Cardiac fibroblast (primary cell): ENCODE measurements around the gene SLC38A1.
"Not testable (repeated sequence)": the region's sequence is repeated elsewhere in the genome, so short reads cannot be mapped to it uniquely, and the experiment has no call there.

Experiments used
- DNase-seq, 2 donors: peaks; one replicate each; pipeline versions ENCODE4 v3.0.0 to v3.0.0-alpha.2; 2010; ENCODE audit warnings: low read depth in 2 of 2
- H3K4me3 ChIP-seq, 2 donors: replicated peaks in 1 of 2; 1 replicate in 1 of 2; 2 replicates in 1 of 2; pipeline ENCODE4 v1.5.1; 2011; ENCODE audit warnings: low read depth in 2 of 2, low read length in 2 of 2, mild to moderate bottlenecking in 2 of 2, moderate library complexity in 1 of 2
- CTCF ChIP-seq: IDR thresholded peaks from one replicate; pipeline ENCODE4 v1.5.1; 2011; ENCODE audit warnings: low read depth, mild to moderate bottlenecking, low read length, inconsistent platforms

Gene SLC38A1

DNA sequence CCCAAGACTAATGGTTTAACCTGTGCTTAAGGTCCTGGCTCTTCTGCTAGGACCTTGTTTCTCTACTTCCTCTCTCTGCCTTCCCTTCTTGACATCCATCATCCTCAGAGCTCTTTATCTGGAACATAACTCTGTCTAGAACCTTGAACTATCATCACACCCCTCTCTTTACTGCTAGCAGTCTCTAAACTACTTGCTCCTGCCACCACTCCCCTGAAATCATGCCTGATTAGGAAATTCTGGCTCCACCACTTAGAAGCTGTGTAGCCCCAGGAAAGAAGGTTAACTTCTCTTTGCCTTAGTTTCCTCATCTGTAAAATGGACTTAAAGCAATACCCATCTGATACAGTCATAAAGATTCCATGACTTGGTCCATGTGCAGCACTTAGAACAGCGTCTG is 9.1 kb downstream of the SLC38A1 start:
- H3K4me3 ChIP-seq = no peak overlapping the region
- TF ChIP-seq CTCF = no peak
- DNase-seq = no peak

GRCh38 chr12:46259071-46259470 is 9.8 kb downstream of the SLC38A1 start:
- no peak for TF ChIP-seq CTCF
- no peak for DNase-seq

GRCh38 chr12:46258129-46258528 is 10.7 kb downstream of the SLC38A1 start:
- H3K4me3 ChIP-seq = no peak overlapping the region
- no peak for TF ChIP-seq CTCF
- DNase-seq = no peak

More at GRCh38 chr12:46259071-46259470, 9.8 kb downstream of the SLC38A1 start:
- no peak overlapping the region for H3K4me3 ChIP-seq

DNA sequence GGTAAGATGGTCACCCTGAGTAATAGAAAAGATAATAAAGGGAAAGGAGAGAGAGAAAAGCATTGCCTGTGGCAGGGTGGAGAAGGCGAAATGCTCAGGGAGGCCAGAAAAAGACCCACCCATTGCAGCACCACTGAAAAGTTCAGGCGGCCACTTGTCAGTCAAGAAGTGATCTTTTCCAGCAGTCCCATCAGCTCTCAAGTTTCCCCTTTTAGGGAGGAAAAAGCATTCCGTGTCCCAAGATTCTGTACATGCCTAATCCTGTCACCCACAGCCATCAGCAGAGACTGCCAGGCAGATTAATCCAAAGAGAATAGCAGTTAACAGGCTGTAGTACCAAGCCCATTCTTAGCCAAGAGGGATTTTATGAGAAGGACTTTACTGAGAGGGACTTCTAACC is 11.9 kb downstream of the SLC38A1 start:
- no peak for TF ChIP-seq CTCF
- H3K4me3 ChIP-seq = no peak overlapping the region
- DNase-seq = no peak

DNA sequence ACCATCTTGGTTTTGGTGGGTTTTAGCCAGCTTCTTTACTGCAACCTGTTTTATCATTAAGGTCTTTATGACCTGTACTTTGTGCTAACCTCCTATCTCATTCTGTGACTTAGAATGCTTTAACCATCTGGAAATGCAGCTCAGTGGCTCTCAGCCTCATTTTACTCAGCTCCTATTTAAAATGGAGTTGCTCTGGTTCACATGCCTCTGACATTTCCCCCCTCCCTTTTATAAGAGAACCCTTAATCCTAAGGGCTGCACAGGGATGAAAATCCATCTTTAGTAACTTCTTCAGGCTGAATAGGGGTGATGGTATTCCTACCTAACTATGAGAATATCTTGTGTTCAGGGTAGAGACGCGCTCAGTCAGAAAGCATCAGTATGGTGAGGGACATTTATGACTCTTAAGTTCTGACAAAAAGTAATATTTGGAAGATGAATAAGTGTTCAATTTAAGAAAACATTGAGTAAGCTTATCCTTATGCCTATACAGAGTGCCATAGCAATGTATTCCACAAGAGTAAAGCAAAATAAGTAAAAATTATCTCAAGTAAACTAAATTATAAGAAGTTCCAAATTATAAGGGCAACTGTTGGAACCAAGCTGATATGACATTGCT is 15.2 kb downstream of the SLC38A1 start:
- no peak for TF ChIP-seq CTCF
- DNase-seq = no peak

DNA sequence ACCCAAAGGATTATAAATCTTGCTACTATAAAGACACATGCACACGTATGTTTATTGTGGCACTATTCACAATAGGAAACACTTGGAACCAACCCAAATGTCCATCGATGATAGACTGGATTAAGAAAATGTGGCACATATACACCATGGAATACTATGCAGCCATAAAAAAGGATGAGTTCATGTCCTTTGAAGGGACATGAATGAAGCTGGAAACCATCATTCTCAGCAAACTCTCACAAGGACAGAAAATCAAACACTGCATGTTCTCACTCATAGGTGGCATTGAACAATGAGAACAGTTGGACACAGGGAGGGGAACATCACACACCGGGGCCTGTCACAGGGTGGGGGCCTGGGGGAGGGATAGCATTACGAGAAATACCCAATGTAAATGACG is 16.8 kb downstream of the SLC38A1 start:
- not testable (repeated sequence) for H3K4me3 ChIP-seq, DNase-seq

More for the DNA sequence above, 15.2 kb downstream of the SLC38A1 start:
- H3K4me3 ChIP-seq = no peak overlapping the region

DNA sequence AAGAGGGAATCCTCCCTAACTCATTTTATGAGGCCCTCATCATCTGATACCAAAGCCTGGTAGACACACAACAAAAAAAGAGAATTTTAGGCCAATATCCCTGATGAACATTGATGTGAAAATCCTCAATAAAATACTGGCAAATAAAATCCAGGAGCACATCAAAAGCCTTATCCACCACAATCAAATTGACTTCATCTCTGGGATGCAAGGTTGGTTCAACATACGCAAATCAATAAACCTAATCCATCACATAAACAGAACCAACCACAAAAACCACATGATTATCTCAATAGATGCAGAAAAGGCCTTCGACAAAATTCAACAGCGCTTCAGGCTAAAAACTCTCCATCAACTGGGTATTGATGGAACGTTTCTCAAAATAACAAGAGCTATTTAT is 18.9 kb downstream of the SLC38A1 start:
- not testable (repeated sequence) for H3K4me3 ChIP-seq, DNase-seq

DNA sequence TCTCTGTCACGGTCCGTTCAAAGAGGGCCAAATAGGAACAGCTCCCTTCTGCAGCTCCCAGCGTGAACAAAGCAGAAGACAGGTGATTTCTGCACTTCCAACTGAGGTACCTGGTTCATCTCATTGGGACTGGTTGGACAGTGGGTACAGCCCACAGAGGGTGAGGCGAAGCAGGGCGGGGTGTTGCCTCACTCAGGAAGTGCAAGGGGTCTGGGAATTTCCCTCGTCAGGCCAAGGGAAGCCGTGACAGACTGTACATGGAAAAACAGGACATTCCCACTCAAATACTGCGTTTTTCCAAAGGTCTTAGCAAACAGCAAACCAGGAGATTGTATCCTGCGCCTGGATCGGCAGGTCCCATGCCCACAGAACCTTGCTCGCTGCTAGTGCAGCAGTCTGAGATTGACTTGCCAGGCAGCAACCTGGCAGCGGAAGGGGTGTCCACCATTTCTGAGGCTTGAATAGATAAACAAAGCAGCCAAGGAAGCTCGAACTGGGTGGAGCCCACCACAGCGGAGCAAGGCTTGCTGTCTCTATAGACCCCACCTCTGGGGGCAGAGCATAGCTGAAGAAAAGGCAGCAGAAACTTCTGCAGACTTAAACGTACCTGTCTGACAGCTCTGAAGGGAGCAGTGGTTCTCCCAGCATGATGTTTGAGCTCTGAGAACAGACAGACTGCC is 22.7 kb downstream of the SLC38A1 start:
- no peak for TF ChIP-seq CTCF
- DNase-seq = no peak
- no peak overlapping the region for H3K4me3 ChIP-seq
